IMR-90 (cell line): ENCODE measurements around the gene CAMK2D. TPM values are rescaled to one million over a fixed set of nuclear protein-coding genes. Genes with fewer than 3 reads are reported as not detected.

Experiments
- ATAC-seq: fragments of 200-7000 bp; cut with Tn5 transposase; 2 replicates; pipeline ENCODE4 v1.9.1; 2020; ENCODE audit warnings: low read depth, mild to moderate bottlenecking, moderate library complexity
- BruUV-seq: library from RNA; stranded (reverse); fragments of 400-500 nt; replicated peaks from 2 replicates; lab custom pipeline; 2021; lab: Mats Ljungman, UMichigan
- CTCF ChIA-PET: fragments of 300-600 bp; formaldehyde crosslinking; extraction: SDS; loops from one replicate; lab custom pipeline; 2021; ENCODE audit warnings: antibody characterized with exemption; lab: Yijun Ruan, JAX
- POLR2A ChIA-PET: fragments of 300-600 bp; sonication (Branson Sonifier 250); formaldehyde crosslinking; loops from one replicate; lab custom pipeline; 2022; ENCODE audit warnings: antibody characterized with exemption; ENCODE audit not compliant: unreplicated experiment; lab: Charles Lee
- DNase-seq: peaks from one replicate; pipeline ENCODE4 v3.0.0; 2013
- H2AFZ ChIP-seq: replicated peaks from 2 replicates; pipeline ENCODE3; 2013; ENCODE audit warnings: low read length, mild to moderate bottlenecking; ENCODE audit not compliant: poor library complexity
- H2AK5ac ChIP-seq: 2 replicates; pipeline ENCODE4 v1.6.1; 2013; ENCODE audit warnings: low read depth, low read length, inconsistent platforms
- H2AK9ac ChIP-seq: replicated peaks from 2 replicates; pipeline ENCODE3; 2013; ENCODE audit warnings: mild to moderate bottlenecking, low read depth, low read length, moderate library complexity; ENCODE audit not compliant: poor library complexity
- H2BK120ac ChIP-seq: 2 replicates; pipeline ENCODE4 v1.6.1; 2013; ENCODE audit warnings: low read depth, low read length, inconsistent platforms
- H2BK15ac ChIP-seq: 3 replicates; pipeline ENCODE4 v1.6.1; 2013; ENCODE audit warnings: low read depth, low read length, inconsistent platforms
- H2BK20ac ChIP-seq: 2 replicates; pipeline ENCODE4 v1.6.1; 2013; ENCODE audit warnings: low read depth, mild to moderate bottlenecking, inconsistent platforms, low read length, moderate library complexity
- H2BK5ac ChIP-seq: 2 replicates; pipeline ENCODE4 v1.6.1; 2013; ENCODE audit warnings: mild to moderate bottlenecking, low read depth, low read length, inconsistent platforms; ENCODE audit not compliant: poor library complexity, severe bottlenecking
- H3K14ac ChIP-seq: replicated peaks from 2 replicates; pipeline ENCODE4 v1.6.1; 2013; ENCODE audit warnings: low read depth, low read length, inconsistent platforms
- H3K18ac ChIP-seq: 2 replicates; pipeline ENCODE4 v1.6.1; 2013; ENCODE audit warnings: low read depth, low read length, control low read depth
- H3K23ac ChIP-seq: 2 replicates; pipeline ENCODE4 v1.6.1; 2013; ENCODE audit warnings: low read depth, low read length, inconsistent platforms
- H3K27ac ChIP-seq: 2 replicates; pipeline ENCODE4 v1.5.1; 2013; ENCODE audit warnings: mild to moderate bottlenecking, control low read depth, low read length; ENCODE audit not compliant: insufficient read depth
- H3K27me3 ChIP-seq: 2 replicates; pipeline ENCODE4 v1.6.1; 2013; ENCODE audit warnings: low read length; ENCODE audit not compliant: control insufficient read depth, insufficient read depth
- H3K36me3 ChIP-seq: 2 replicates; pipeline ENCODE4 v1.6.1; 2013; ENCODE audit warnings: low read length, mixed read lengths; ENCODE audit not compliant: control insufficient read depth, insufficient read depth
- H3K4ac ChIP-seq: 2 replicates; pipeline ENCODE4 v1.6.1; 2013; ENCODE audit warnings: low read depth, low read length, inconsistent platforms
- H3K4me1 ChIP-seq: 2 replicates; pipeline ENCODE4 v1.6.1; 2013; ENCODE audit warnings: low read length, mixed read lengths; ENCODE audit not compliant: control insufficient read depth, insufficient read depth
- H3K4me2 ChIP-seq: 2 replicates; pipeline ENCODE4 v1.6.1; 2013; ENCODE audit warnings: low read depth, mild to moderate bottlenecking, control low read depth, low read length, moderate library complexity
- H3K4me3 ChIP-seq: 2 replicates; pipeline ENCODE4 v1.5.1; 2013; ENCODE audit warnings: low read depth, mild to moderate bottlenecking, control low read depth, low read length, moderate library complexity; ENCODE audit not compliant: insufficient read depth
- H3K56ac ChIP-seq: 2 replicates; pipeline ENCODE4 v1.6.1; 2013; ENCODE audit warnings: low read length, inconsistent platforms; ENCODE audit not compliant: insufficient read depth; ENCODE audit errors: extremely low read depth
- H3K79me1 ChIP-seq, 2 experiments: 2 replicates each; pipeline ENCODE4 v1.6.1; 2013; ENCODE audit warnings: low read length in 2 of 2, inconsistent platforms in 1 of 2, low read depth in 1 of 2
- H3K9ac ChIP-seq: 2 replicates; pipeline ENCODE4 v1.6.1; 2013; ENCODE audit warnings: low read depth, low read length, control low read depth
- H3K9me1 ChIP-seq: 2 replicates; pipeline ENCODE4 v1.6.1; 2013; ENCODE audit warnings: low read length, inconsistent platforms; ENCODE audit not compliant: insufficient read depth
- H3K9me3 ChIP-seq: 2 replicates; pipeline ENCODE4 v1.6.1; 2013; ENCODE audit warnings: low read length; ENCODE audit not compliant: control insufficient read depth, insufficient read depth
- H4K20me1 ChIP-seq: 2 replicates; pipeline ENCODE4 v1.6.1; 2013; ENCODE audit warnings: low read length, inconsistent platforms; ENCODE audit not compliant: insufficient read depth
- H4K5ac ChIP-seq: 2 replicates; pipeline ENCODE4 v1.6.1; 2013; ENCODE audit warnings: mild to moderate bottlenecking, low read depth, low read length, control low read depth
- H4K8ac ChIP-seq, 2 experiments: 2 replicates each; pipeline ENCODE4 v1.6.1; 2013; ENCODE audit warnings: low read depth in 2 of 2, low read length in 2 of 2, control low read depth in 1 of 2, inconsistent platforms in 1 of 2
- H4K91ac ChIP-seq: 2 replicates; pipeline ENCODE4 v1.6.1; 2013; ENCODE audit warnings: low read depth, low read length, inconsistent platforms; ENCODE audit not compliant: insufficient read depth
- BHLHE40 ChIP-seq: fragments of 150-350 bp; IDR thresholded peaks from 2 replicates; pipeline ENCODE4 v1.6.1; 2016; ENCODE audit warnings: mild to moderate bottlenecking, low read depth, low read length
- CEBPB ChIP-seq: IDR thresholded peaks from 2 replicates; pipeline ENCODE4 v1.6.1; 2012; ENCODE audit warnings: low read depth, low read length, improper control_type of control experiment
- CHD1 ChIP-seq: IDR thresholded peaks from 2 replicates; pipeline ENCODE4 v1.6.1; 2012; ENCODE audit warnings: low read depth, low read length, improper control_type of control experiment
- CTCF ChIP-seq: conservative IDR thresholded peaks from 2 replicates; pipeline ENCODE4 v1.5.1; 2012; ENCODE audit warnings: mild to moderate bottlenecking, low read depth, low read length, improper control_type of control experiment
- ELK1 ChIP-seq: fragments of 150-350 bp; IDR thresholded peaks from 2 replicates; pipeline ENCODE4 v1.6.1; 2016; ENCODE audit warnings: low read depth, mild to moderate bottlenecking, low read length, moderate library complexity, borderline replicate concordance
- FOS ChIP-seq: fragments of 150-350 bp; IDR thresholded peaks from 2 replicates; pipeline ENCODE4 v1.6.1; 2016; ENCODE audit warnings: low read depth, low read length
- MAFK ChIP-seq: IDR thresholded peaks from 2 replicates; pipeline ENCODE4 v1.6.1; 2012; ENCODE audit warnings: low read depth, low read length, improper control_type of control experiment
- MAZ ChIP-seq: IDR thresholded peaks from 2 replicates; pipeline ENCODE4 v1.6.1; 2012; ENCODE audit warnings: low read depth, mild to moderate bottlenecking, low read length, improper control_type of control experiment, moderate library complexity, borderline replicate concordance
- MXI1 ChIP-seq: IDR thresholded peaks from 2 replicates; pipeline ENCODE4 v1.6.1; 2012; ENCODE audit warnings: low read depth, mild to moderate bottlenecking, low read length, moderate library complexity, borderline replicate concordance
- NFE2L2 ChIP-seq: fragments of 150-350 bp; IDR thresholded peaks from 2 replicates; pipeline ENCODE4 v1.6.1; 2016; ENCODE audit warnings: low read depth, mild to moderate bottlenecking, low read length
- POLR2A ChIP-seq: IDR thresholded peaks from 2 replicates; pipeline ENCODE4 v1.6.1; 2012; ENCODE audit warnings: mild to moderate bottlenecking, low read depth, low read length
- RAD21 ChIP-seq: IDR thresholded peaks from 2 replicates; pipeline ENCODE4 v1.6.1; 2012; ENCODE audit warnings: low read length, improper control_type of control experiment
- RCOR1 ChIP-seq: IDR thresholded peaks from 2 replicates; pipeline ENCODE4 v1.6.1; 2012; ENCODE audit warnings: mild to moderate bottlenecking, low read length, improper control_type of control experiment; ENCODE audit not compliant: insufficient replicate concordance
- RFX5 ChIP-seq: IDR thresholded peaks from 2 replicates; pipeline ENCODE4 v1.8.0; 2012; ENCODE audit warnings: low read depth, mild to moderate bottlenecking, low read length, moderate library complexity
- SMC3 ChIP-seq: fragments of 150-350 bp; IDR thresholded peaks from 2 replicates; pipeline ENCODE4 v1.6.1; 2016; ENCODE audit warnings: low read depth, mild to moderate bottlenecking, antibody characterized with exemption, low read length, moderate library complexity
- WGBS, 2 experiments: methylation state at CpG; one replicate each; pipeline versions ENCODE4 v1.1.5 to v1.1.7; 2013; ENCODE audit warnings: missing lambda C conversion rate in 2 of 2; ENCODE audit not compliant: insufficient read length in 1 of 2; ENCODE audit errors: extremely low coverage in 2 of 2; 5-methylcytosine and 5-hydroxymethylcytosine counted together
- dilution Hi-C: fragments of 300-500 bp; cut with HindIII; formaldehyde crosslinking; loops from one replicate; pipeline ENCODE4 v1.14.3; 2018; ENCODE audit warnings: low sequenced_read_pairs; ENCODE audit not compliant: unreplicated experiment
- in situ Hi-C: fragments of 300-500 bp; cut with MboI; formaldehyde crosslinking; loops from 3 replicates; pipeline ENCODE4 v1.14.3; 2019; ENCODE audit warnings: low sequenced_read_pairs, inconsistent platforms, mixed read lengths
- intact Hi-C: fragments of 100-400 bp; cut with micrococcal nuclease; formaldehyde crosslinking; loops from 2 replicates; pipeline ENCODE4 v1.10.0; 2022
- polyA plus RNA-seq, 3 experiments: library from polyadenylated mRNA; depleted of rRNA; stranded (reverse); fragments of >200 nt; gene quantifications; 2 replicates each; pipeline ENCODE4 v1.2.3, GENCODE V29; 2012; ENCODE audit warnings: low replicate concordance in 1 of 3
- total RNA-seq: library from RNA; depleted of rRNA; stranded (reverse); fragments of >200 nt; gene quantifications from 2 replicates; pipeline ENCODE4 v1.2.3, GENCODE V29; 2012
- TF ChIP-seq, protein P1 (sequence below): fragments of 150-350 bp; IDR thresholded peaks from 2 replicates; pipeline ENCODE4 v1.6.1; 2017; ENCODE audit warnings: mild to moderate bottlenecking, antibody characterized with exemption, low read length, low read depth

The CAMK2D gene
- total and polyA plus RNA-seq, 2 of the 4 experiments (the other 2 are of a cell fraction) = 44.6 to 156 TPM

- Histone ChIP-seq H3K4me3 (no peak overlapping the region), H3K27ac (no peak overlapping the region), H4K91ac (no peak overlapping the region), H2AFZ (no peak overlapping the region), H3K18ac (no peak overlapping the region), H3K14ac (no peak overlapping the region), H3K4me2 (no peak overlapping the region), H3K56ac (no peak overlapping the region), H2BK5ac (no peak overlapping the region), H2BK15ac (no peak overlapping the region), H4K5ac (no peak overlapping the region), H2BK120ac (no peak overlapping the region), H3K9me1 (no peaks in the 10 kb centered on the region), H4K8ac (no peak overlapping the region), H3K79me1 (no peaks in the 10 kb centered on the region), H3K9ac (no peak overlapping the region), H3K36me3 (no peaks in the 10 kb centered on the region), H3K9me3 (no peaks in the 10 kb centered on the region), H3K27me3 (no peaks in the 10 kb centered on the region), H2BK20ac (no peak overlapping the region), H3K4ac (no peak overlapping the region), H4K20me1 (no peaks in the 10 kb centered on the region), H3K4me1 (no peaks in the 10 kb centered on the region), H2AK9ac (no peak overlapping the region), H2AK5ac (no peak overlapping the region), H3K23ac (no peak overlapping the region)
- TF ChIP-seq RAD21 (no peak), CHD1 (no peak), NFE2L2 (no peak), CEBPB (no peak), FOS (no peak), RCOR1 (no peak), MAZ (no peak), POLR2A (no peak), CTCF (no peak), SMC3 (no peak), BHLHE40 (no peak), MAFK (no peak), MXI1 (no peak), ELK1 (no peak), RFX5 (no peak)
- TF ChIP-seq, protein P1, sequence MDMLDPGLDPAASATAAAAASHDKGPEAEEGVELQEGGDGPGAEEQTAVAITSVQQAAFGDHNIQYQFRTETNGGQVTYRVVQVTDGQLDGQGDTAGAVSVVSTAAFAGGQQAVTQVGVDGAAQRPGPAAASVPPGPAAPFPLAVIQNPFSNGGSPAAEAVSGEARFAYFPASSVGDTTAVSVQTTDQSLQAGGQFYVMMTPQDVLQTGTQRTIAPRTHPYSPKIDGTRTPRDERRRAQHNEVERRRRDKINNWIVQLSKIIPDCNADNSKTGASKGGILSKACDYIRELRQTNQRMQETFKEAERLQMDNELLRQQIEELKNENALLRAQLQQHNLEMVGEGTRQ = no peak
- in situ Hi-C loops = loop anchor here (10.0 kb wide), 1 partner anchor 371 kb away; no protein-coding TSS in a partner anchor
- WGBS, 2 experiments = 17% methylated on average over 1 of the region's 4 CpGs; no CpG with 5 or more reads in 1 of the 2 experiments
- no TSS peak for BruUV-seq
- ATAC-seq = no peak
- intact Hi-C loops = no loop called here
- dilution Hi-C loops = no loop called here
- no peak for DNase-seq
- ChIA-PET POLR2A (no interaction called here), CTCF (no interaction called here)
These were observed 14.5 kb upstream of the CAMK2D start for GRCh38 chr4:113776016-113776415.
